CD8-positive, alpha-beta memory T cell (primary cell): ENCODE data around the gene CLCN1. TPM values are rescaled to one million over a fixed set of nuclear protein-coding genes. Genes with fewer than 3 reads are reported as not detected.

Experiments used
- CTCF ChIA-PET: fragments of 350-600 bp; sonication (Branson Sonifier 250); formaldehyde crosslinking; loops from one replicate; lab custom pipeline; 2021; ENCODE audit warnings: antibody characterized with exemption; lab: Charles Lee
- POLR2A ChIA-PET: fragments of 350-600 bp; sonication (Branson Sonifier 250); formaldehyde crosslinking; loops from one replicate; lab custom pipeline; 2021; ENCODE audit warnings: antibody characterized with exemption; lab: Charles Lee
- DNase-seq, 5 donors: peaks; one replicate each; pipeline versions ENCODE4 v3.0.0 to v3.0.0-alpha.2; 2020 to 2022; ENCODE audit warnings: mixed read lengths in 1 of 5
- H3K27ac ChIP-seq: one replicate; pipeline ENCODE4 v1.7.0; 2013; ENCODE audit warnings: low read depth, mild to moderate bottlenecking, low read length, moderate library complexity
- H3K27me3 ChIP-seq: 2 replicates; pipeline ENCODE4 v1.7.0; 2013; ENCODE audit warnings: low read length, mild to moderate bottlenecking; ENCODE audit not compliant: insufficient read depth, poor library complexity, severe bottlenecking
- H3K36me3 ChIP-seq: 2 replicates; pipeline ENCODE4 v1.7.0; 2013; ENCODE audit warnings: mild to moderate bottlenecking, low read length, moderate library complexity; ENCODE audit not compliant: insufficient read depth
- H3K4me1 ChIP-seq: 2 replicates; pipeline ENCODE4 v1.7.0; 2013; ENCODE audit warnings: mild to moderate bottlenecking, low read length, moderate library complexity; ENCODE audit not compliant: insufficient read depth
- H3K4me3 ChIP-seq: 2 replicates; pipeline ENCODE4 v1.7.0; 2013; ENCODE audit warnings: mild to moderate bottlenecking, low read length
- H3K9me3 ChIP-seq: 2 replicates; pipeline ENCODE4 v1.7.0; 2013; ENCODE audit warnings: mild to moderate bottlenecking, low read length
- H3K27ac Mint-ChIP-seq, 8 donors: one replicate each; pipeline ENCODE4 v1.8.0; 2020 to 2021; ENCODE audit warnings: mixed read lengths in 8 of 8, mild to moderate bottlenecking in 6 of 8, inconsistent platforms in 3 of 8, moderate library complexity in 3 of 8
- H3K27me3 Mint-ChIP-seq, 2 donors: one replicate each; pipeline ENCODE4 v1.8.0; 2020 to 2021; ENCODE audit warnings: mixed read lengths in 2 of 2, mild to moderate bottlenecking in 1 of 2, moderate library complexity in 1 of 2
- H3K36me3 Mint-ChIP-seq, 3 donors: one replicate each; pipeline ENCODE4 v1.8.0; 2020 to 2021; ENCODE audit warnings: mixed read lengths in 3 of 3, inconsistent platforms in 1 of 3, mild to moderate bottlenecking in 1 of 3
- H3K4me1 Mint-ChIP-seq, 3 donors: one replicate each; pipeline ENCODE4 v1.8.0; 2020 to 2021; ENCODE audit warnings: mixed read lengths in 3 of 3, inconsistent platforms in 1 of 3, mild to moderate bottlenecking in 1 of 3
- H3K4me3 Mint-ChIP-seq, 7 donors: one replicate each; pipeline ENCODE4 v1.8.0; 2020 to 2021; ENCODE audit warnings: mixed read lengths in 7 of 7, mild to moderate bottlenecking in 6 of 7, moderate library complexity in 4 of 7, inconsistent platforms in 2 of 7
- H3K9me3 Mint-ChIP-seq, 5 donors: one replicate each; pipeline ENCODE4 v1.8.0; 2020 to 2022; ENCODE audit warnings: mixed read lengths in 5 of 5, mild to moderate bottlenecking in 3 of 5, moderate library complexity in 2 of 5, inconsistent platforms in 1 of 5
- polyA plus RNA-seq: library from polyadenylated mRNA; unstranded; fragments of 300-500 nt; fragmentation: Illumina TruSeq; gene quantifications from one replicate; pipeline ENCODE4 v1.2.3, GENCODE V29; 2021
- total RNA-seq, 2 experiments: library from RNA; stranded (reverse); gene quantifications; one replicate each; pipeline ENCODE4 v1.2.3, GENCODE V29; 2021

Gene CLCN1
- total and polyA plus RNA-seq, 3 experiments from 2014 or later = 0.11 TPM; not detected in 2

DNA sequence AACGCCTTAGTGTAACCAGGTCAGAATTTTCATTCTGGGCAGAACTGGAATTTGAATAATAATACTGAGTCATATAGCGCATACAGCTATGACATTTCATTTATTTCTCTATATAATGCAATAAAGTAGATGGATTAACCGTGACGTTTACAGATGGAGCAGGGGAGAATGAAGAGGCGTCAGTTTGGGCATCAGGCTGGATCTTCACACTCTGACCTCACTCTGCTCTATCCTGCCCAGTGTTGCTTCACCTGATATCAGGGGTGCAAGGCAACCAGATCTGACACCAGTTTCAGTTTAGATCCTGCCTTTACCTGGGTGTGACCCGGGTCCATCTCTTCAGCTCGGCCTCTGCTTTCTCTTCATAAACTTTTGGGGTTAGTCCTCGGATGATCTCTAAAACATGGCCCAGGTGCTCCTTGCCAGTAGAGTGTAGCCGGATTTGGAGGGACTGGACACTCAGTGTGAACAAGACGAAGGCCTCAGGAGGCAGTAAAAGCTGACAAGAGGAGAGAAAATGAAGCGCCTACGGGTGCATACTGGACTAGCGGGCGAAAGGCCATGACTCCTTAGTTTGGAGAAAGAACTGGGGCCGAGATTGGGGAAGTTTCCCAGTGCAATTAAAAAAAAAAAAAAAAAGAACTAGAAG is 63.8 kb downstream of the CLCN1 start:
- ChIA-PET CTCF (interaction anchor here (0.7 to 4.1 kb wide), 38 partner anchors 9 to 571 kb away, joined by 3 to 45 read pairs (median 5); partner anchors contain the start of genes CASP2, EPHA1, GSTK1 and TCAF1), POLR2A (interaction anchor here (0.6 to 7.1 kb wide), 9 partner anchors 8 to 581 kb away, joined by 3 to 48 read pairs (median 5); partner anchors contain the start of gene EPHA1)
- peak overlapping the region; percentile 83 to 99 (median 95) for H3K27ac Mint-ChIP-seq
- Histone ChIP-seq H3K9me3 (no peaks in the 10 kb centered on the region), H3K36me3 (peaks cover 7% of the 10 kb centered on the region), H3K27me3 (no peaks in the 10 kb centered on the region), H3K4me1 (peaks cover 70% of the 10 kb centered on the region), H3K27ac (peak overlapping the region; percentile 96), H3K4me3 (peak overlapping the region; percentile 85)
- H3K27me3 Mint-ChIP-seq = peaks cover 0 to 2% of the 10 kb centered on the region in 2 donors
- H3K4me3 Mint-ChIP-seq = peak overlapping the region; percentile 89 to 97 (median 93)
- H3K36me3 Mint-ChIP-seq = peaks cover 0 to 18% (median 0%) of the 10 kb centered on the region in 3 donors
- no peaks in the 10 kb centered on the region for H3K9me3 Mint-ChIP-seq
- no peak for DNase-seq
- H3K4me1 Mint-ChIP-seq = peaks cover 49 to 50% (median 50%) of the 10 kb centered on the region in 3 donors

DNA sequence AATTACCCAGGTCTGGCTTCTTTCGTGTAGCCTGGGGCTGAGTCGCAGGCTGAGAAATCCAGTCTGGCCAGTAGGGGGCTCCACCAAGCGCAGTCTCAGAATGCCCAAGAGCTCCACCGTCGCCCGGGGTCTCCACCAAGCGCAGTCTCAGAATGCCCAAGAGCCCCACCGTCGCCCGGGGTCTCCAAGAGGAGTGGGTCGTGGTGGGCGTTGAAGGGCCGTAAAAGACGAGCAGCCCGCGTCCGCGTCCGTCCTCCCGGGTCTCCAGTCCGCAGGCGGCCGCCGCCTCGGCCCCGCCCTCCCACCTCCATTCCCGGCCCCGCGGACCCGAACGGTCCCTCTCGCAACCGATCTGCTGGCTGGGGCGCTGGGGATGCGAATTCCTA is 64.3 kb downstream of the CLCN1 start:
- CTCF ChIA-PET = interaction anchor here (0.7 to 4.1 kb wide), 35 partner anchors 9 to 571 kb away, joined by 3 to 45 read pairs (median 5); partner anchors contain the start of genes CASP2, EPHA1, GSTK1 and TCAF1
- peaks cover 0 to 18% (median 0%) of the 10 kb centered on the region in 3 donors for H3K36me3 Mint-ChIP-seq
- H3K4me3 ChIP-seq = peak overlapping the region; percentile 85

GRCh38 chr7:143380646-143381426 is 64.9 kb downstream of the CLCN1 start, which contains the start of gene ZYX:
Gene ZYX (plus strand): TSS chr7:143381345. CDS start chr7:143381572, 227 bp downstream.
- H3K4me3 ChIP-seq = peak within 1 kb of the TSS; percentile 85

More for the DNA sequence above, 64.3 kb downstream of the CLCN1 start:
- Mint-ChIP-seq H3K4me3 (peak overlapping the region; percentile 89 to 97 (median 93)), H3K9me3 (no peaks in the 10 kb centered on the region), H3K27ac (peak overlapping the region; percentile 83 to 99 (median 95)), H3K27me3 (peaks cover 0 to 2% of the 10 kb centered on the region in 2 donors), H3K4me1 (peaks cover 44 to 45% (median 45%) of the 10 kb centered on the region in 3 donors)
- H3K36me3 ChIP-seq = peaks cover 7% of the 10 kb centered on the region
- POLR2A ChIA-PET = interaction anchor here (0.7 to 7.1 kb wide), 10 partner anchors 8 to 581 kb away, joined by 3 to 48 read pairs (median 5); partner anchors contain the start of gene EPHA1
- peak overlapping the region; percentile 96 for H3K27ac ChIP-seq
- H3K9me3 ChIP-seq = no peaks in the 10 kb centered on the region
- DNase-seq = peak; percentile 72 to 89 (median 79)
- H3K4me1 ChIP-seq = peaks cover 70% of the 10 kb centered on the region
- H3K27me3 ChIP-seq = no peaks in the 10 kb centered on the region

DNA sequence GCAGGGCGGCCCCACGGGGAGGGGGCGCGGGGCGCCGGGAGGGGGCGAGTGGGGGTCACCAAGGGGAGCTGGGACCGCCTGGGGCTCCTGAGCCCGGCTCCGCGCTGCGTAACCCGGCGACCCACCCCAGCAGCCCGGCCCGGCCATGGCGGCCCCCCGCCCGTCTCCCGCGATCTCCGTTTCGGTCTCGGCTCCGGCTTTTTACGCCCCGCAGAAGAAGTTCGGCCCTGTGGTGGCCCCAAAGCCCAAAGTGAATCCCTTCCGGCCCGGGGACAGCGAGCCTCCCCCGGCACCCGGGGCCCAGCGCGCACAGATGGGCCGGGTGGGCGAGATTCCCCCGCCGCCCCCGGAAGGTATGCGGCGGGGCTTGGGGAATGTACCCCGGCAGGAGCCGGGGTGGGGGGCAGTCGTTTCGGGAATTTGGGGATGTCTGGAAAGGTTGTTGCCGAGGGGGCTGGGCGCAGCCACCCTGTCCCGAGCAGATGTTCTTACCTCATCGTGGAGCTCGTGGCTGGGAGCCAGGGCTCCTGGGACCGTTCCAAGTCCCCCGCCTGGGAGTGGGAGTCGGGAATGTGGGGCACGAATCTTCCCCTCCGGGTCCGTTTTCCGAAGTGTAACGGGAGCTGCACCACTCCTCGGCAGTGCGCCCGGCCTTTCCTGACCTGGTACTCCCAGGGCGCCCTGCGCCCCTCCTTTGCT is 65.7 kb downstream of the CLCN1 start:
- Mint-ChIP-seq H3K4me3 (peak overlapping the region in 1 of 7 donors; percentile 74), H3K4me1 (peaks cover 31 to 32% (median 32%) of the 10 kb centered on the region in 3 donors)

More at GRCh38 chr7:143380646-143381426, 64.9 kb downstream of the CLCN1 start, which contains the start of gene ZYX:
- Mint-ChIP-seq H3K27ac (peak within 1 kb of the TSS; percentile 83 to 99 (median 95)), H3K4me3 (peak within 1 kb of the TSS; percentile 89 to 97 (median 93)), H3K4me1 (peaks cover 38 to 39% (median 39%) of the 10 kb centered on the region in 3 donors), H3K36me3 (peaks cover 0 to 18% (median 0%) of the 10 kb centered on the region in 3 donors), H3K27me3 (peaks cover 0 to 2% of the 10 kb centered on the region in 2 donors), H3K9me3 (no peaks in the 10 kb centered on the region)
- peaks cover 70% of the 10 kb centered on the region for H3K4me1 ChIP-seq
- no peaks in the 10 kb centered on the region for H3K9me3 ChIP-seq
- peak within 1 kb of the TSS; percentile 96 for H3K27ac ChIP-seq
- peaks cover 7% of the 10 kb centered on the region for H3K36me3 ChIP-seq
- POLR2A ChIA-PET = interaction anchor here (0.5 to 7.1 kb wide), 12 partner anchors 9 to 582 kb away, joined by 3 to 48 read pairs (median 5); partner anchors contain the start of gene EPHA1
- CTCF ChIA-PET = interaction anchor here (0.7 to 4.1 kb wide), 33 partner anchors 8 to 572 kb away, joined by 3 to 45 read pairs (median 5); partner anchors contain the start of genes CASP2, EPHA1 and GSTK1
- DNase-seq = peak; percentile 81 to 93 (median 81)
- no peaks in the 10 kb centered on the region for H3K27me3 ChIP-seq

GRCh38 chr7:143382126-143382790 is 66.3 kb downstream of the CLCN1 start:
- Histone ChIP-seq H3K4me3 (peak overlapping the region; percentile 61), H3K27ac (peak overlapping the region; percentile 96), H3K36me3 (peaks cover 13% of the 10 kb centered on the region), H3K9me3 (no peaks in the 10 kb centered on the region), H3K4me1 (peaks cover 69% of the 10 kb centered on the region), H3K27me3 (no peaks in the 10 kb centered on the region)
- POLR2A ChIA-PET = interaction anchor here (1.0 to 7.1 kb wide), 3 partner anchors 13 to 26 kb away, joined by 3 to 48 read pairs (median 3); partner anchors contain the start of genes EPHA1 and FAM131B
- Mint-ChIP-seq H3K4me1 (peaks cover 24 to 25% (median 25%) of the 10 kb centered on the region in 3 donors), H3K27ac (peak overlapping the region in 5 of 8 donors; percentile 66 to 96 (median 74)), H3K4me3 (peak overlapping the region in 1 of 7 donors; percentile 74), H3K36me3 (peaks cover 0 to 18% (median 0%) of the 10 kb centered on the region in 3 donors), H3K9me3 (no peaks in the 10 kb centered on the region), H3K27me3 (peaks cover 0 to 2% of the 10 kb centered on the region in 2 donors)
- no peak for DNase-seq
- CTCF ChIA-PET = interaction anchor here (0.7 to 3.7 kb wide), 5 partner anchors 10 to 142 kb away, joined by 3 to 18 read pairs (median 4); no protein-coding TSS in a partner anchor

More for the DNA sequence above, 65.7 kb downstream of the CLCN1 start:
- ChIA-PET CTCF (interaction anchor here (1.0 to 4.1 kb wide), 9 partner anchors 10 to 141 kb away, joined by 3 to 30 read pairs (median 11); no protein-coding TSS in a partner anchor), POLR2A (interaction anchor here (1.0 to 7.1 kb wide), 3 partner anchors 12 to 26 kb away, joined by 3 to 48 read pairs (median 3); partner anchors contain the start of genes EPHA1 and FAM131B)
- Histone ChIP-seq H3K4me3 (peak overlapping the region; percentile 61), H3K27ac (peak overlapping the region; percentile 96), H3K9me3 (no peaks in the 10 kb centered on the region), H3K27me3 (no peaks in the 10 kb centered on the region), H3K36me3 (peaks cover 7% of the 10 kb centered on the region), H3K4me1 (peaks cover 70% of the 10 kb centered on the region)
- Mint-ChIP-seq H3K36me3 (peaks cover 0 to 18% (median 0%) of the 10 kb centered on the region in 3 donors), H3K9me3 (no peaks in the 10 kb centered on the region), H3K27me3 (peaks cover 0 to 2% of the 10 kb centered on the region in 2 donors), H3K27ac (peak overlapping the region in 4 of 8 donors; percentile 46 to 96 (median 72))
- DNase-seq = no peak

DNA sequence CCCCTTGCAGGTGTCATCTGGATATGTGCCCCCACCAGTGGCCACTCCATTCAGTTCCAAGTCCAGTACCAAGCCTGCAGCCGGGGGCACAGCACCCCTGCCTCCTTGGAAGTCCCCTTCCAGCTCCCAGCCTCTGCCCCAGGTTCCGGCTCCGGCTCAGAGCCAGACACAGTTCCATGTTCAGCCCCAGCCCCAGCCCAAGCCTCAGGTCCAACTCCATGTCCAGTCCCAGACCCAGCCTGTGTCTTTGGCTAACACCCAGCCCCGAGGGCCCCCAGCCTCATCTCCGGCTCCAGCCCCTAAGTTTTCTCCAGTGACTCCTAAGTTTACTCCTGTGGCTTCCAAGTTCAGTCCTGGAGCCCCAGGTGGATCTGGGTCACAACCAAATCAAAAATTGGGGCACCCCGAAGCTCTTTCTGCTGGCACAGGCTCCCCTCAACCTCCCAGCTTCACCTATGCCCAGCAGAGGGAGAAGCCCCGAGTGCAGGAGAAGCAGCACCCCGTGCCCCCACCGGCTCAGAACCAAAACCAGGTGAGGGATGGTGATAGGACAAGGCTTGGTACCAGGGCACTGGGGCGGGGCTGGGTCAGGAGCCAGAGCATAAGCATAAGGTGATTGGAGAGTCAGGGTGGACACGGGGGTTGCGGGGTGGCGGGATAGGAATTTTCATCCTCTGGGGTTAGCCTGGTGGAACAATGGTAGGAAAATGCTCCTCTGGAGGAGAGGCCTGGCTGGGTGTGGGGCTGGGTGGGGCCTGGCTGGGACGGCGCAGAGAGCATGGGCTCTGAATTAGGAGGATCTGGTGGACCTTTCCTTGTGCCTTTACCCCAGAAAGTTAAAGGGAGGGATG is 67.1 kb downstream of the CLCN1 start:
- Mint-ChIP-seq H3K4me1 (peaks cover 21 to 24% (median 21%) of the 10 kb centered on the region in 3 donors), H3K4me3 (peak overlapping the region in 1 of 7 donors; percentile 74), H3K27ac (peak overlapping the region in 5 of 8 donors; percentile 64 to 96 (median 82)), H3K27me3 (peaks cover 0 to 2% of the 10 kb centered on the region in 2 donors), H3K9me3 (no peaks in the 10 kb centered on the region), H3K36me3 (peaks cover 0 to 24% (median 0%) of the 10 kb centered on the region in 3 donors)
- DNase-seq = no peak
- no peak overlapping the region for H3K27ac ChIP-seq
- no peaks in the 10 kb centered on the region for H3K27me3 ChIP-seq
- peak overlapping the region; percentile 61 for H3K4me3 ChIP-seq
- ChIA-PET CTCF (interaction anchor here (0.7 to 3.7 kb wide), 11 partner anchors 8 to 584 kb away, joined by 3 to 18 read pairs (median 4); no protein-coding TSS in a partner anchor), POLR2A (interaction anchor here (1.4 to 7.1 kb wide), 2 partner anchors 8 to 25 kb away, joined by 6 to 48 read pairs; partner anchors contain the start of gene EPHA1)
- H3K4me1 ChIP-seq = peaks cover 66% of the 10 kb centered on the region
- no peaks in the 10 kb centered on the region for H3K9me3 ChIP-seq
- H3K36me3 ChIP-seq = peaks cover 15% of the 10 kb centered on the region
